IMR-90 (cell line): ENCODE data around the gene PDLIM1. TPM values are rescaled to one million over a fixed set of nuclear protein-coding genes. Genes with fewer than 3 reads are reported as not detected.
A peak's percentile ranks its signal among the peaks of the same experiment; 100 is the strongest.

Source experiments
- ATAC-seq: fragments of 200-7000 bp; cut with Tn5 transposase; 2 replicates; pipeline ENCODE4 v1.9.1; 2020; ENCODE audit warnings: low read depth, mild to moderate bottlenecking, moderate library complexity
- BruUV-seq: library from RNA; stranded (reverse); fragments of 400-500 nt; replicated peaks from 2 replicates; lab custom pipeline; 2021; lab: Mats Ljungman, UMichigan
- CTCF ChIA-PET: fragments of 300-600 bp; formaldehyde crosslinking; extraction: SDS; loops from one replicate; lab custom pipeline; 2021; ENCODE audit warnings: antibody characterized with exemption; lab: Yijun Ruan, JAX
- POLR2A ChIA-PET: fragments of 300-600 bp; sonication (Branson Sonifier 250); formaldehyde crosslinking; loops from one replicate; lab custom pipeline; 2022; ENCODE audit warnings: antibody characterized with exemption; ENCODE audit not compliant: unreplicated experiment; lab: Charles Lee
- DNase-seq: peaks from one replicate; pipeline ENCODE4 v3.0.0; 2013
- H2AFZ ChIP-seq: replicated peaks from 2 replicates; pipeline ENCODE3; 2013; ENCODE audit warnings: low read length, mild to moderate bottlenecking; ENCODE audit not compliant: poor library complexity
- H2AK5ac ChIP-seq: 2 replicates; pipeline ENCODE4 v1.6.1; 2013; ENCODE audit warnings: low read depth, low read length, inconsistent platforms
- H2AK9ac ChIP-seq: replicated peaks from 2 replicates; pipeline ENCODE3; 2013; ENCODE audit warnings: mild to moderate bottlenecking, low read depth, low read length, moderate library complexity; ENCODE audit not compliant: poor library complexity
- H2BK120ac ChIP-seq: 2 replicates; pipeline ENCODE4 v1.6.1; 2013; ENCODE audit warnings: low read depth, low read length, inconsistent platforms
- H2BK15ac ChIP-seq: 3 replicates; pipeline ENCODE4 v1.6.1; 2013; ENCODE audit warnings: low read depth, low read length, inconsistent platforms
- H2BK20ac ChIP-seq: 2 replicates; pipeline ENCODE4 v1.6.1; 2013; ENCODE audit warnings: low read depth, mild to moderate bottlenecking, inconsistent platforms, low read length, moderate library complexity
- H2BK5ac ChIP-seq: 2 replicates; pipeline ENCODE4 v1.6.1; 2013; ENCODE audit warnings: mild to moderate bottlenecking, low read depth, low read length, inconsistent platforms; ENCODE audit not compliant: poor library complexity, severe bottlenecking
- H3K14ac ChIP-seq: replicated peaks from 2 replicates; pipeline ENCODE4 v1.6.1; 2013; ENCODE audit warnings: low read depth, low read length, inconsistent platforms
- H3K18ac ChIP-seq: 2 replicates; pipeline ENCODE4 v1.6.1; 2013; ENCODE audit warnings: low read depth, low read length, control low read depth
- H3K23ac ChIP-seq: 2 replicates; pipeline ENCODE4 v1.6.1; 2013; ENCODE audit warnings: low read depth, low read length, inconsistent platforms
- H3K27ac ChIP-seq: 2 replicates; pipeline ENCODE4 v1.5.1; 2013; ENCODE audit warnings: mild to moderate bottlenecking, control low read depth, low read length; ENCODE audit not compliant: insufficient read depth
- H3K27me3 ChIP-seq: 2 replicates; pipeline ENCODE4 v1.6.1; 2013; ENCODE audit warnings: low read length; ENCODE audit not compliant: control insufficient read depth, insufficient read depth
- H3K36me3 ChIP-seq: 2 replicates; pipeline ENCODE4 v1.6.1; 2013; ENCODE audit warnings: low read length, mixed read lengths; ENCODE audit not compliant: control insufficient read depth, insufficient read depth
- H3K4ac ChIP-seq: 2 replicates; pipeline ENCODE4 v1.6.1; 2013; ENCODE audit warnings: low read depth, low read length, inconsistent platforms
- H3K4me1 ChIP-seq: 2 replicates; pipeline ENCODE4 v1.6.1; 2013; ENCODE audit warnings: low read length, mixed read lengths; ENCODE audit not compliant: control insufficient read depth, insufficient read depth
- H3K4me2 ChIP-seq: 2 replicates; pipeline ENCODE4 v1.6.1; 2013; ENCODE audit warnings: low read depth, mild to moderate bottlenecking, control low read depth, low read length, moderate library complexity
- H3K4me3 ChIP-seq: 2 replicates; pipeline ENCODE4 v1.5.1; 2013; ENCODE audit warnings: low read depth, mild to moderate bottlenecking, control low read depth, low read length, moderate library complexity; ENCODE audit not compliant: insufficient read depth
- H3K56ac ChIP-seq: 2 replicates; pipeline ENCODE4 v1.6.1; 2013; ENCODE audit warnings: low read length, inconsistent platforms; ENCODE audit not compliant: insufficient read depth; ENCODE audit errors: extremely low read depth
- H3K79me1 ChIP-seq, 2 experiments: 2 replicates each; pipeline ENCODE4 v1.6.1; 2013; ENCODE audit warnings: low read length in 2 of 2, inconsistent platforms in 1 of 2, low read depth in 1 of 2
- H3K9ac ChIP-seq: 2 replicates; pipeline ENCODE4 v1.6.1; 2013; ENCODE audit warnings: low read depth, low read length, control low read depth
- H3K9me1 ChIP-seq: 2 replicates; pipeline ENCODE4 v1.6.1; 2013; ENCODE audit warnings: low read length, inconsistent platforms; ENCODE audit not compliant: insufficient read depth
- H3K9me3 ChIP-seq: 2 replicates; pipeline ENCODE4 v1.6.1; 2013; ENCODE audit warnings: low read length; ENCODE audit not compliant: control insufficient read depth, insufficient read depth
- H4K20me1 ChIP-seq: 2 replicates; pipeline ENCODE4 v1.6.1; 2013; ENCODE audit warnings: low read length, inconsistent platforms; ENCODE audit not compliant: insufficient read depth
- H4K5ac ChIP-seq: 2 replicates; pipeline ENCODE4 v1.6.1; 2013; ENCODE audit warnings: mild to moderate bottlenecking, low read depth, low read length, control low read depth
- H4K8ac ChIP-seq, 2 experiments: 2 replicates each; pipeline ENCODE4 v1.6.1; 2013; ENCODE audit warnings: low read depth in 2 of 2, low read length in 2 of 2, control low read depth in 1 of 2, inconsistent platforms in 1 of 2
- H4K91ac ChIP-seq: 2 replicates; pipeline ENCODE4 v1.6.1; 2013; ENCODE audit warnings: low read depth, low read length, inconsistent platforms; ENCODE audit not compliant: insufficient read depth
- BHLHE40 ChIP-seq: fragments of 150-350 bp; IDR thresholded peaks from 2 replicates; pipeline ENCODE4 v1.6.1; 2016; ENCODE audit warnings: mild to moderate bottlenecking, low read depth, low read length
- CEBPB ChIP-seq: IDR thresholded peaks from 2 replicates; pipeline ENCODE4 v1.6.1; 2012; ENCODE audit warnings: low read depth, low read length, improper control_type of control experiment
- CHD1 ChIP-seq: IDR thresholded peaks from 2 replicates; pipeline ENCODE4 v1.6.1; 2012; ENCODE audit warnings: low read depth, low read length, improper control_type of control experiment
- FOS ChIP-seq: fragments of 150-350 bp; IDR thresholded peaks from 2 replicates; pipeline ENCODE4 v1.6.1; 2016; ENCODE audit warnings: low read depth, low read length
- MAFK ChIP-seq: IDR thresholded peaks from 2 replicates; pipeline ENCODE4 v1.6.1; 2012; ENCODE audit warnings: low read depth, low read length, improper control_type of control experiment
- MAZ ChIP-seq: IDR thresholded peaks from 2 replicates; pipeline ENCODE4 v1.6.1; 2012; ENCODE audit warnings: low read depth, mild to moderate bottlenecking, low read length, improper control_type of control experiment, moderate library complexity, borderline replicate concordance
- NFE2L2 ChIP-seq: fragments of 150-350 bp; IDR thresholded peaks from 2 replicates; pipeline ENCODE4 v1.6.1; 2016; ENCODE audit warnings: low read depth, mild to moderate bottlenecking, low read length
- POLR2A ChIP-seq: IDR thresholded peaks from 2 replicates; pipeline ENCODE4 v1.6.1; 2012; ENCODE audit warnings: mild to moderate bottlenecking, low read depth, low read length
- RAD21 ChIP-seq: IDR thresholded peaks from 2 replicates; pipeline ENCODE4 v1.6.1; 2012; ENCODE audit warnings: low read length, improper control_type of control experiment
- RCOR1 ChIP-seq: IDR thresholded peaks from 2 replicates; pipeline ENCODE4 v1.6.1; 2012; ENCODE audit warnings: mild to moderate bottlenecking, low read length, improper control_type of control experiment; ENCODE audit not compliant: insufficient replicate concordance
- RFX5 ChIP-seq: IDR thresholded peaks from 2 replicates; pipeline ENCODE4 v1.8.0; 2012; ENCODE audit warnings: low read depth, mild to moderate bottlenecking, low read length, moderate library complexity
- SMC3 ChIP-seq: fragments of 150-350 bp; IDR thresholded peaks from 2 replicates; pipeline ENCODE4 v1.6.1; 2016; ENCODE audit warnings: low read depth, mild to moderate bottlenecking, antibody characterized with exemption, low read length, moderate library complexity
- WGBS, 2 experiments: methylation state at CpG; one replicate each; pipeline versions ENCODE4 v1.1.5 to v1.1.7; 2013; ENCODE audit warnings: missing lambda C conversion rate in 2 of 2; ENCODE audit not compliant: insufficient read length in 1 of 2; ENCODE audit errors: extremely low coverage in 2 of 2; 5-methylcytosine and 5-hydroxymethylcytosine counted together
- dilution Hi-C: fragments of 300-500 bp; cut with HindIII; formaldehyde crosslinking; loops from one replicate; pipeline ENCODE4 v1.14.3; 2018; ENCODE audit warnings: low sequenced_read_pairs; ENCODE audit not compliant: unreplicated experiment
- in situ Hi-C: fragments of 300-500 bp; cut with MboI; formaldehyde crosslinking; loops from 3 replicates; pipeline ENCODE4 v1.14.3; 2019; ENCODE audit warnings: low sequenced_read_pairs, inconsistent platforms, mixed read lengths
- intact Hi-C: fragments of 100-400 bp; cut with micrococcal nuclease; formaldehyde crosslinking; loops from 2 replicates; pipeline ENCODE4 v1.10.0; 2022
- polyA plus RNA-seq, 3 experiments: library from polyadenylated mRNA; depleted of rRNA; stranded (reverse); fragments of >200 nt; gene quantifications; 2 replicates each; pipeline ENCODE4 v1.2.3, GENCODE V29; 2012; ENCODE audit warnings: low replicate concordance in 1 of 3
- total RNA-seq: library from RNA; depleted of rRNA; stranded (reverse); fragments of >200 nt; gene quantifications from 2 replicates; pipeline ENCODE4 v1.2.3, GENCODE V29; 2012
- TF ChIP-seq, protein P1 (sequence below): conservative IDR thresholded peaks from 2 replicates; pipeline ENCODE4 v1.5.1; 2012; ENCODE audit warnings: mild to moderate bottlenecking, low read depth, low read length, improper control_type of control experiment
- TF ChIP-seq, protein P2 (sequence below): fragments of 150-350 bp; IDR thresholded peaks from 2 replicates; pipeline ENCODE4 v1.6.1; 2016; ENCODE audit warnings: low read depth, mild to moderate bottlenecking, low read length, moderate library complexity, borderline replicate concordance
- TF ChIP-seq, protein P3 (sequence below): fragments of 150-350 bp; IDR thresholded peaks from 2 replicates; pipeline ENCODE4 v1.6.1; 2017; ENCODE audit warnings: mild to moderate bottlenecking, antibody characterized with exemption, low read length, low read depth

PDLIM1 gene
- total and polyA plus RNA-seq, 2 of the 4 experiments (the other 2 are of a cell fraction): 30.1 to 187 TPM

DNA sequence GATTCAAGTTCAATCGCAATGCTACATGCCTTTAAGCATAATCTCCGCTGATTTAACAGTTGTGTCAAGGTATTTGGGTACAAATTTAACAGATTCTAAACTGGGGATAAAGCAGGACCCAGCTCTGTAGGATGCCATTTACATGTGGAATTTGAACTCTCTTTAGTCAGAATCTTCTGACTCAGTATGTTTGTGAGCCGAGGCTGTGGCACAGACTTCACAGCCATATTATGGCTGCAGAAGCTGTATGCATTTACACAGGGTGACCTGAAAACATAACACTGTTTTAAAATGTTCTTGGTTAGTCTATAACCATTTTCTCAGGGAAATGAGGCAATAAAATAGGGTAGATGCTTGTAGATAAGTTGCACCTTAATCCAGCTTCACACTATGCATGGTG lies 8.7 kb downstream of the PDLIM1 start:
- H4K8ac ChIP-seq: no peak overlapping the region
- no peak overlapping the region for H2BK15ac ChIP-seq
- WGBS, 2 experiments: 40% methylated on average over 1 of the region's 3 CpGs; no CpG with 5 or more reads in 1 of the 2 experiments
- no peak overlapping the region for H2AK9ac ChIP-seq
- peaks cover 8% of the 10 kb centered on the region; the same call in 1 of the 2 replicates for H3K36me3 ChIP-seq
- no peaks in the 10 kb centered on the region for H3K9me3 ChIP-seq
- H3K4me1 ChIP-seq: peaks cover 25% of the 10 kb centered on the region
- ATAC-seq (peak; percentile 27), DNase-seq (peak; percentile 31)
- H4K20me1 ChIP-seq: peaks cover 84% of the 10 kb centered on the region
- no peak overlapping the region for H3K56ac ChIP-seq
- POLR2A ChIA-PET: no interaction called here
- intact Hi-C loops (no loop called here), dilution Hi-C loops (no loop called here), in situ Hi-C loops (no loop called here)
- CTCF ChIA-PET: interaction anchor here (1.0 kb wide), 1 partner anchor 81 kb away, joined by 3 read pairs; no protein-coding TSS in a partner anchor
- H2AFZ ChIP-seq: no peak overlapping the region
- no TSS peak for BruUV-seq
- no peak overlapping the region for H3K14ac ChIP-seq
- no peak overlapping the region for H2BK20ac ChIP-seq
- peaks cover 32% of the 10 kb centered on the region for H3K9me1 ChIP-seq
- H3K79me1 ChIP-seq: peaks cover 12 to 77% of the 10 kb centered on the region in 2 experiments; a peak in 2 of 4 replicates
- H3K18ac ChIP-seq: no peak overlapping the region
- H2AK5ac ChIP-seq: no peak overlapping the region
- H4K5ac ChIP-seq: no peak overlapping the region
- no peak overlapping the region for H3K4me3 ChIP-seq
- H2BK5ac ChIP-seq: peak overlapping the region; percentile 43
- H3K4me2 ChIP-seq: no peak overlapping the region
- H3K4ac ChIP-seq: no peak overlapping the region
- no peak overlapping the region for H3K23ac ChIP-seq
- no peak overlapping the region for H2BK120ac ChIP-seq
- H3K9ac ChIP-seq: no peak overlapping the region
- no peak overlapping the region for H3K27ac ChIP-seq
- H4K91ac ChIP-seq: no peak overlapping the region
- no peaks in the 10 kb centered on the region for H3K27me3 ChIP-seq
- TF ChIP-seq FOS (no peak), NFE2L2 (no peak), POLR2A (no peak), CHD1 (no peak), BHLHE40 (no peak), MAFK (no peak), MAZ (no peak), SMC3 (no peak), RFX5 (no peak), RAD21 (no peak), RCOR1 (no peak), CEBPB (no peak)
- TF ChIP-seq, protein P1, sequence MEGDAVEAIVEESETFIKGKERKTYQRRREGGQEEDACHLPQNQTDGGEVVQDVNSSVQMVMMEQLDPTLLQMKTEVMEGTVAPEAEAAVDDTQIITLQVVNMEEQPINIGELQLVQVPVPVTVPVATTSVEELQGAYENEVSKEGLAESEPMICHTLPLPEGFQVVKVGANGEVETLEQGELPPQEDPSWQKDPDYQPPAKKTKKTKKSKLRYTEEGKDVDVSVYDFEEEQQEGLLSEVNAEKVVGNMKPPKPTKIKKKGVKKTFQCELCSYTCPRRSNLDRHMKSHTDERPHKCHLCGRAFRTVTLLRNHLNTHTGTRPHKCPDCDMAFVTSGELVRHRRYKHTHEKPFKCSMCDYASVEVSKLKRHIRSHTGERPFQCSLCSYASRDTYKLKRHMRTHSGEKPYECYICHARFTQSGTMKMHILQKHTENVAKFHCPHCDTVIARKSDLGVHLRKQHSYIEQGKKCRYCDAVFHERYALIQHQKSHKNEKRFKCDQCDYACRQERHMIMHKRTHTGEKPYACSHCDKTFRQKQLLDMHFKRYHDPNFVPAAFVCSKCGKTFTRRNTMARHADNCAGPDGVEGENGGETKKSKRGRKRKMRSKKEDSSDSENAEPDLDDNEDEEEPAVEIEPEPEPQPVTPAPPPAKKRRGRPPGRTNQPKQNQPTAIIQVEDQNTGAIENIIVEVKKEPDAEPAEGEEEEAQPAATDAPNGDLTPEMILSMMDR: no peak
- TF ChIP-seq, protein P2, sequence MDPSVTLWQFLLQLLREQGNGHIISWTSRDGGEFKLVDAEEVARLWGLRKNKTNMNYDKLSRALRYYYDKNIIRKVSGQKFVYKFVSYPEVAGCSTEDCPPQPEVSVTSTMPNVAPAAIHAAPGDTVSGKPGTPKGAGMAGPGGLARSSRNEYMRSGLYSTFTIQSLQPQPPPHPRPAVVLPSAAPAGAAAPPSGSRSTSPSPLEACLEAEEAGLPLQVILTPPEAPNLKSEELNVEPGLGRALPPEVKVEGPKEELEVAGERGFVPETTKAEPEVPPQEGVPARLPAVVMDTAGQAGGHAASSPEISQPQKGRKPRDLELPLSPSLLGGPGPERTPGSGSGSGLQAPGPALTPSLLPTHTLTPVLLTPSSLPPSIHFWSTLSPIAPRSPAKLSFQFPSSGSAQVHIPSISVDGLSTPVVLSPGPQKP: no peak
- TF ChIP-seq, protein P3, sequence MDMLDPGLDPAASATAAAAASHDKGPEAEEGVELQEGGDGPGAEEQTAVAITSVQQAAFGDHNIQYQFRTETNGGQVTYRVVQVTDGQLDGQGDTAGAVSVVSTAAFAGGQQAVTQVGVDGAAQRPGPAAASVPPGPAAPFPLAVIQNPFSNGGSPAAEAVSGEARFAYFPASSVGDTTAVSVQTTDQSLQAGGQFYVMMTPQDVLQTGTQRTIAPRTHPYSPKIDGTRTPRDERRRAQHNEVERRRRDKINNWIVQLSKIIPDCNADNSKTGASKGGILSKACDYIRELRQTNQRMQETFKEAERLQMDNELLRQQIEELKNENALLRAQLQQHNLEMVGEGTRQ: no peak
